Measurements from ENCODE around the gene AMER1. TPM values are rescaled to one million over a fixed set of nuclear protein-coding genes. Genes with fewer than 3 reads are reported as not detected.

AMER1 gene
- total and polyA plus RNA-seq, 2 of the 4 experiments (the other 2 are of a cell fraction), result 1.3 to 2.2 TPM

- Histone ChIP-seq H3K9me3 (ENCODE audit: control insufficient read depth, insufficient read depth, low read length) (peaks cover 1% of the 10 kb centered on the region; the same call in 1 of the 2 replicates), H3K36me3 (ENCODE audit: control insufficient read depth, insufficient read depth, low read length) (peaks cover 8% of the 10 kb centered on the region; the same call in 1 of the 2 replicates), H3K18ac (ENCODE audit: low read depth, low read length) (no peak overlapping the region), H4K20me1 (ENCODE audit: insufficient read depth, low read length) (no peaks in the 10 kb centered on the region), H3K4ac (ENCODE audit: low read depth, low read length) (no peak overlapping the region), H3K9ac (ENCODE audit: low read depth, low read length) (no peak overlapping the region), H3K27me3 (ENCODE audit: control insufficient read depth, insufficient read depth, low read length) (no peaks in the 10 kb centered on the region; the same call in 1 of the 2 replicates), H2AK9ac (replicated peaks; ENCODE audit: low read depth, low read length, poor library complexity) (no peak overlapping the region), H2BK15ac (ENCODE audit: low read depth, low read length) (no peak overlapping the region), H2BK120ac (ENCODE audit: low read depth, low read length) (no peak overlapping the region), H3K4me1 (ENCODE audit: control insufficient read depth, insufficient read depth, low read length) (no peaks in the 10 kb centered on the region), H3K4me3 (ENCODE audit: insufficient read depth, low read depth, low read length) (no peak overlapping the region), H3K4me2 (ENCODE audit: low read depth, low read length) (no peak overlapping the region), H4K91ac (ENCODE audit: insufficient read depth, low read depth, low read length) (no peak overlapping the region), H4K8ac (ENCODE audit: low read depth in 2 of 2, low read length in 2 of 2) (no peak overlapping the region), H4K5ac (ENCODE audit: low read depth, low read length) (no peak overlapping the region), H3K9me1 (ENCODE audit: insufficient read depth, low read length) (no peaks in the 10 kb centered on the region), H2AFZ (replicated peaks; ENCODE audit: low read length, poor library complexity) (no peak overlapping the region), H3K56ac (ENCODE audit: extremely low read depth, insufficient read depth, low read length) (no peak overlapping the region), H2AK5ac (ENCODE audit: low read depth, low read length) (no peak overlapping the region), H2BK20ac (ENCODE audit: low read depth, low read length) (no peak overlapping the region), H3K23ac (ENCODE audit: low read depth, low read length) (no peak overlapping the region), H3K79me1 (ENCODE audit: low read depth in 1 of 2, low read length in 2 of 2) (no peaks in the 10 kb centered on the region; a peak in 2 of 4 replicates), H3K27ac (ENCODE audit: insufficient read depth, low read length) (no peak overlapping the region), H2BK5ac (ENCODE audit: low read depth, low read length, poor library complexity, severe bottlenecking) (no peak overlapping the region), H3K14ac (replicated peaks; ENCODE audit: low read depth, low read length) (no peak overlapping the region)
- in situ Hi-C loops (cut with MboI; ENCODE audit: low sequenced_read_pairs) (no loop called here), dilution Hi-C loops (cut with HindIII; ENCODE audit: low sequenced_read_pairs, unreplicated experiment) (no loop called here), intact Hi-C loops (cut with micrococcal nuclease) (no loop called here)
- CTCF ChIA-PET, result no interaction called here
- ATAC-seq (ENCODE audit: low read depth), result no peak
- WGBS, 2 experiments (ENCODE audit: extremely low coverage in 2 of 2, insufficient read length in 1 of 2), result no CpG with 5 or more reads among the region's 1 CpG
- POLR2A ChIA-PET (ENCODE audit: unreplicated experiment), result no interaction called here
- DNase-seq, result no peak
- BruUV-seq (replicated peaks), result no TSS peak
- TF ChIP-seq CTCF (conservative IDR thresholded peaks at IDR 0.05; ENCODE audit: low read depth, low read length) (no peak), BHLHE40 (IDR thresholded peaks at IDR 0.05; ENCODE audit: low read depth, low read length) (no peak), MAZ (IDR thresholded peaks at IDR 0.05; ENCODE audit: borderline replicate concordance, low read depth, low read length) (no peak), RAD21 (IDR thresholded peaks at IDR 0.05; ENCODE audit: low read length) (no peak), USF2 (IDR thresholded peaks at IDR 0.05; ENCODE audit: low read depth, low read length) (no peak), POLR2A (IDR thresholded peaks at IDR 0.05; ENCODE audit: low read depth, low read length) (no peak), MXI1 (IDR thresholded peaks at IDR 0.05; ENCODE audit: borderline replicate concordance, low read depth, low read length) (no peak), ELK1 (IDR thresholded peaks at IDR 0.05; ENCODE audit: borderline replicate concordance, low read depth, low read length) (no peak), RCOR1 (IDR thresholded peaks at IDR 0.05; ENCODE audit: insufficient replicate concordance, low read length) (no peak), NFE2L2 (IDR thresholded peaks at IDR 0.05; ENCODE audit: low read depth, low read length) (no peak), SMC3 (IDR thresholded peaks at IDR 0.05; ENCODE audit: low read depth, low read length) (no peak), CHD1 (IDR thresholded peaks at IDR 0.05; ENCODE audit: low read depth, low read length) (no peak), RFX5 (IDR thresholded peaks at IDR 0.05; ENCODE audit: low read depth, low read length) (no peak), MAFK (IDR thresholded peaks at IDR 0.05; ENCODE audit: low read depth, low read length) (no peak), CEBPB (IDR thresholded peaks at IDR 0.05; ENCODE audit: low read depth, low read length) (no peak), FOS (IDR thresholded peaks at IDR 0.05; ENCODE audit: low read depth, low read length) (no peak)
Measured at GRCh38 chrX:64195862-64196261, 9.6 kb downstream of the AMER1 start.

Data from IMR-90 (cell line).